GM10248 (cell line): ENCODE data around the gene PILRA.
"Not testable (repeated sequence)": the region's sequence is repeated elsewhere in the genome, so short reads cannot be mapped to it uniquely, and the experiment has no call there.

Experiments
- CTCF ChIA-PET: fragments of 300-600 bp; sonication (Branson Sonifier 250); formaldehyde crosslinking; extraction: SDS; loops from one replicate; lab custom pipeline; 2021; ENCODE audit warnings: antibody characterized with exemption; lab: Yijun Ruan, JAX
- POLR2A ChIA-PET: fragments of 350-650 bp; sonication (Branson Sonifier 250); formaldehyde crosslinking; extraction: SDS; loops from one replicate; lab custom pipeline; 2020; ENCODE audit warnings: antibody characterized with exemption; lab: Yijun Ruan, JAX
- DNase-seq: peaks from one replicate; pipeline ENCODE4 v3.0.0; 2012; ENCODE audit errors: extremely low spot score
- TF ChIP-seq, protein P1 (sequence below): IDR thresholded peaks from 2 replicates; pipeline ENCODE4 v1.5.1; 2012; ENCODE audit warnings: mild to moderate bottlenecking, low read depth; ENCODE audit errors: extremely low read depth, missing control alignments, control extremely low read depth

Gene PILRA

DNA sequence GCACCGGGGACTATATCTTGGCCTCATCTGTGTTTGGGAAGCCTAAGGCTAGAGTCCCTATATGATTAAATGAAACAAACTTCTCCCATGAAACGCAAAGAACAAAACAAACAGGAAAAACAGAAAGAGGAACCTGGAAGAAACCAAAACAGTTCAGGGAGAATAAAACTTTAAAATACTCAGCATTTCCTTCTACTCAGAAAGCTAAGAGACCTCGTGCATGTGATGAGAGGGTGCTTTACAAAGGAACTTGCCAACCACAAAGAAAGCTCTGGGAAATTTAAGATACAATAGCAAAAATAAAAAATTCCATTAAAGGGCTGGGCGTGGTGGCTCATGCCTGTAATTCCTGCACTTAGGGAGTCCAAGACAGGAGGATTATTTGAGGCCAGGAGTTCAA is 6.9 kb downstream of the PILRA start:
- ChIA-PET CTCF (no interaction called here), POLR2A (no interaction called here)
- no peak for DNase-seq
- TF ChIP-seq, protein P1, sequence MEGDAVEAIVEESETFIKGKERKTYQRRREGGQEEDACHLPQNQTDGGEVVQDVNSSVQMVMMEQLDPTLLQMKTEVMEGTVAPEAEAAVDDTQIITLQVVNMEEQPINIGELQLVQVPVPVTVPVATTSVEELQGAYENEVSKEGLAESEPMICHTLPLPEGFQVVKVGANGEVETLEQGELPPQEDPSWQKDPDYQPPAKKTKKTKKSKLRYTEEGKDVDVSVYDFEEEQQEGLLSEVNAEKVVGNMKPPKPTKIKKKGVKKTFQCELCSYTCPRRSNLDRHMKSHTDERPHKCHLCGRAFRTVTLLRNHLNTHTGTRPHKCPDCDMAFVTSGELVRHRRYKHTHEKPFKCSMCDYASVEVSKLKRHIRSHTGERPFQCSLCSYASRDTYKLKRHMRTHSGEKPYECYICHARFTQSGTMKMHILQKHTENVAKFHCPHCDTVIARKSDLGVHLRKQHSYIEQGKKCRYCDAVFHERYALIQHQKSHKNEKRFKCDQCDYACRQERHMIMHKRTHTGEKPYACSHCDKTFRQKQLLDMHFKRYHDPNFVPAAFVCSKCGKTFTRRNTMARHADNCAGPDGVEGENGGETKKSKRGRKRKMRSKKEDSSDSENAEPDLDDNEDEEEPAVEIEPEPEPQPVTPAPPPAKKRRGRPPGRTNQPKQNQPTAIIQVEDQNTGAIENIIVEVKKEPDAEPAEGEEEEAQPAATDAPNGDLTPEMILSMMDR, result no peak

- CTCF ChIA-PET, result interaction anchor here (0.9 to 2.1 kb wide), 5 partner anchors 9 to 101 kb away, joined by 3 to 8 read pairs (median 4); no protein-coding TSS in a partner anchor
- DNase-seq, POLR2A ChIA-PET: not testable (repeated sequence)
These were observed 8.4 kb downstream of the PILRA start for GRCh38 chr7:100381531-100382233.

DNA sequence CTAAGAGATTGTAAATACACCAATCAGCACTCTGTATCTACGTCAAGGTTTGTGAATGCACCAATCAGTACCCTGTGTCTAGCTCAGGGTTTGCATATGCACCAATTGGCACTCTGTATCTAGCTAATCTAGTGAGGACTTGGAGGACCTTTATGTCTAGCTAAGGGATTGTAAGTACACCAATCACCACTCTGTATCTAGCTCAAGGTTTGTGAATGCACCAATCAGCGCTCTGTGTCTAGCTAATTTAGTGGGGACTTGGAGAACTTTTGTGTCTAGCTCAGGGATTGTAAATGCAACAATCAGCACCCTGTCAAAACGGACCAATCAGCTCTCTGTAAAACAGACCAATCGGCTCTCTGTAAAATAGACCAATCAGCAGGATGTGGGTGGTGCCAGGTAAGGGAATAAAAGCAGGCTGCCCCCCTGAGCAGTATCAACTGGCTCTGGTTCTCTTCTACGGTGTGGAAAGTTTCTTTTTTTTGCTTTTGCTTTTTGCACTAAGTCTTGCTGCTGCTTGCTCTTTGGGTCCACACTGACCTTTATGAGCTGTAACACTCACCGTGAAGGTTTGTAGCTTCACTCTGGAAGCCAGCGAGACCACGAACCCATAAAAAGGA is 9.1 kb downstream of the PILRA start:
- CTCF ChIA-PET, result interaction anchor here (0.8 to 2.1 kb wide), 7 partner anchors 9 to 192 kb away, joined by 3 to 8 read pairs (median 4); no protein-coding TSS in a partner anchor
- DNase-seq, POLR2A ChIA-PET: not testable (repeated sequence)

DNA sequence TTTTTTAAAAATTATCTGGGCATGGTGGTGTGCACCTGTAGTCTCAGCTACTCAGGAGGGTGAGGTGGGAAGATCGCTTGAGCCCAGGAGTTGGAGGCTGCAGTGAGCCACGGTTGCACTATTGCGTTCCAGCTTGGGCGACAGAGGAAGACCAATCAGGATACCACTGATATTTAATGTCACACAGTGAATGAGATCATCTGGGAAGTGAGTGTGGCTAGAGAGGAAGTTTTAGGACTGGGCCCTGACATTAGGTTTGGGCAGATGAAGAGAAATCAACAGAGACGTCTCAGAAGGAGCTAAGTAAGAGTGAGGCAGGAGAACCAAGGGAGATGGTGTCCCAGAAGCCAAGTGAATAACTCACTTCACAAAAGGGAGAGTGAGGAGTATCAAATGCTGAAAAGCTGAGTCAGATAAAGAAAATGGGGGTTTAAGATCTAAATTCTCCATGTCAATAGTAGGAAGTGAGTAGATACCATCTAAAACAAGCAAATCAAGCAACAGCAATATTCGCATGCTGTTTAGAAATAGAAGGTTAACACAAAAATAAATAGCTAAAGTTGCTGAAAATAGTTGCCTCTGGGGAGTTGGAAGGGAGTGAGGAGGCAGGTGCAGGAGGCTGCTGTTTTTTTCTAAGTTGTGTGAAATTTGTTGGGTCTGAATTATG is 11.5 kb downstream of the PILRA start:
- CTCF ChIA-PET, result interaction anchor here (1.1 to 1.8 kb wide), 5 partner anchors 9 to 23 kb away, joined by 3 to 4 read pairs (median 4); no protein-coding TSS in a partner anchor
- no peak for DNase-seq
- TF ChIP-seq, protein P1, result no peak
- POLR2A ChIA-PET, result no interaction called here

- TF ChIP-seq, protein P1, result no peak
- ChIA-PET POLR2A (no interaction called here), CTCF (interaction anchor here (5.5 kb wide), 1 partner anchor 20 kb away, joined by 26 read pairs; no protein-coding TSS in a partner anchor)
- no peak for DNase-seq
These were observed 13.7 kb downstream of the PILRA start for GRCh38 chr7:100386940-100387339.

- POLR2A ChIA-PET, result no interaction called here
These were observed 14.4 kb downstream of the PILRA start for GRCh38 chr7:100387695-100388094.

More at GRCh38 chr7:100387695-100388094, 14.4 kb downstream of the PILRA start:
- DNase-seq, result no peak
- CTCF ChIA-PET, result interaction anchor here (1.6 to 5.5 kb wide), 2 partner anchors 18 to 20 kb away, joined by 4 to 26 read pairs; no protein-coding TSS in a partner anchor
- TF ChIP-seq, protein P1, result no peak
